ENCODE data around the gene AFAP1L2. TPM values are rescaled to one million over a fixed set of nuclear protein-coding genes. Genes with fewer than 3 reads are reported as not detected.

The AFAP1L2 gene
- total RNA-seq, 4 donors from 2014 or later = 20.5 to 29.5 (median 23.9) TPM

- peaks cover 14 to 65% (median 15%) of the 10 kb centered on the region in 3 donors for H3K4me1 ChIP-seq
- no peaks in the 10 kb centered on the region for H3K27me3 ChIP-seq
Measured at GRCh38 chr10:114357515-114357996, 46.7 kb downstream of the AFAP1L2 start.

GRCh38 chr10:114356751-114357514 lies 47.4 kb downstream of the AFAP1L2 start:
- no peak for TF ChIP-seq EP300 (IDR thresholded peaks at IDR 0.05)
- no peak for TF ChIP-seq POLR2A (IDR thresholded peaks at IDR 0.05)
- no peak for TF ChIP-seq CTCF (IDR thresholded peaks at IDR 0.05)
- TF ChIP-seq POLR2AphosphoS5 (IDR thresholded peaks at IDR 0.05) = peak; percentile 77
- peak overlapping the region; percentile 63 to 73 (median 70) for H3K27ac ChIP-seq
- WGBS, 2 donors (ENCODE audit: low coverage in 1 of 2) = 0 to 12% methylated on average over 3 of the region's 3 CpGs
- no peaks in the 10 kb centered on the region for H3K9me3 ChIP-seq
- H3K27me3 ChIP-seq = no peaks in the 10 kb centered on the region
- H3K4me3 ChIP-seq = no peak overlapping the region
- ATAC-seq = peak; percentile 55
- no peaks in the 10 kb centered on the region for H3K36me3 ChIP-seq
- peaks cover 14 to 66% (median 15%) of the 10 kb centered on the region in 3 donors for H3K4me1 ChIP-seq

More at GRCh38 chr10:114357515-114357996, 46.7 kb downstream of the AFAP1L2 start:
- Histone ChIP-seq H3K9me3 (no peaks in the 10 kb centered on the region), H3K4me3 (no peak overlapping the region), H3K36me3 (no peaks in the 10 kb centered on the region), H3K27ac (peak overlapping the region; percentile 63 to 73 (median 70))
- no peak for ATAC-seq
- TF ChIP-seq POLR2A (IDR thresholded peaks at IDR 0.05) = no peak
- no peak for TF ChIP-seq POLR2AphosphoS5 (IDR thresholded peaks at IDR 0.05)
- TF ChIP-seq CTCF (IDR thresholded peaks at IDR 0.05) = no peak
- no peak for TF ChIP-seq EP300 (IDR thresholded peaks at IDR 0.05)
- WGBS, 2 donors (ENCODE audit: low coverage in 1 of 2) = 31 to 38% methylated on average over 2 of the region's 2 CpGs

GRCh38 chr10:114356126-114356525 lies 48.2 kb downstream of the AFAP1L2 start:
- Histone ChIP-seq H3K36me3 (no peaks in the 10 kb centered on the region), H3K27me3 (no peaks in the 10 kb centered on the region), H3K27ac (peak overlapping the region in 2 of 4 donors; percentile 69 to 73), H3K4me3 (no peak overlapping the region), H3K9me3 (no peaks in the 10 kb centered on the region), H3K4me1 (peaks cover 14 to 74% (median 15%) of the 10 kb centered on the region in 3 donors)
- no peak for ATAC-seq
- 5 to 18% methylated on average over 4 of the region's 4 CpGs for WGBS, 2 donors (ENCODE audit: low coverage in 1 of 2)
- TF ChIP-seq EP300 (IDR thresholded peaks at IDR 0.05) = no peak
- TF ChIP-seq POLR2AphosphoS5 (IDR thresholded peaks at IDR 0.05) = no peak
- TF ChIP-seq CTCF (IDR thresholded peaks at IDR 0.05) = no peak
- no peak for TF ChIP-seq POLR2A (IDR thresholded peaks at IDR 0.05)

- Histone ChIP-seq H3K36me3 (no peaks in the 10 kb centered on the region), H3K4me1 (peaks cover 14 to 85% (median 15%) of the 10 kb centered on the region in 3 donors), H3K4me3 (no peak overlapping the region), H3K9me3 (no peaks in the 10 kb centered on the region), H3K27me3 (no peaks in the 10 kb centered on the region), H3K27ac (no peak overlapping the region)
- no peak for ATAC-seq
- no peak for TF ChIP-seq POLR2AphosphoS5 (IDR thresholded peaks at IDR 0.05)
- WGBS, 2 donors (ENCODE audit: low coverage in 1 of 2) = 29 to 46% methylated on average over 2 of the region's 2 CpGs
Measured at GRCh38 chr10:114353383-114353782, 50.9 kb downstream of the AFAP1L2 start.

- Histone ChIP-seq H3K27me3 (no peaks in the 10 kb centered on the region), H3K27ac (no peak overlapping the region), H3K4me1 (peaks cover 14 to 79% (median 15%) of the 10 kb centered on the region in 3 donors), H3K36me3 (no peaks in the 10 kb centered on the region), H3K4me3 (no peak overlapping the region), H3K9me3 (no peaks in the 10 kb centered on the region)
- no peak for TF ChIP-seq POLR2AphosphoS5 (IDR thresholded peaks at IDR 0.05)
- no peak for TF ChIP-seq CTCF (IDR thresholded peaks at IDR 0.05)
- TF ChIP-seq EP300 (IDR thresholded peaks at IDR 0.05) = no peak
- no peak for TF ChIP-seq POLR2A (IDR thresholded peaks at IDR 0.05)
- no peak for ATAC-seq
- WGBS, 2 donors (ENCODE audit: low coverage in 1 of 2) = 90% methylated on average over 6 of the region's 9 CpGs; no CpG with 5 or more reads in 1 of the 2 donors
Measured at GRCh38 chr10:114352653-114353298, 51.5 kb downstream of the AFAP1L2 start.
